HG03060 (cell line): ENCODE data around the gene PTK7.
"Not testable (repeated sequence)": the region's sequence is repeated elsewhere in the genome, so short reads cannot be mapped to it uniquely, and the experiment has no call there.

Experiments
- ATAC-seq: cut with Tn5 transposase; IDR thresholded peaks from one replicate; pipeline ENCODE4 v1.9.1; 2021; ENCODE audit warnings: low read depth, moderate number of reproducible peaks; ENCODE audit not compliant: unreplicated experiment

Gene PTK7

DNA sequence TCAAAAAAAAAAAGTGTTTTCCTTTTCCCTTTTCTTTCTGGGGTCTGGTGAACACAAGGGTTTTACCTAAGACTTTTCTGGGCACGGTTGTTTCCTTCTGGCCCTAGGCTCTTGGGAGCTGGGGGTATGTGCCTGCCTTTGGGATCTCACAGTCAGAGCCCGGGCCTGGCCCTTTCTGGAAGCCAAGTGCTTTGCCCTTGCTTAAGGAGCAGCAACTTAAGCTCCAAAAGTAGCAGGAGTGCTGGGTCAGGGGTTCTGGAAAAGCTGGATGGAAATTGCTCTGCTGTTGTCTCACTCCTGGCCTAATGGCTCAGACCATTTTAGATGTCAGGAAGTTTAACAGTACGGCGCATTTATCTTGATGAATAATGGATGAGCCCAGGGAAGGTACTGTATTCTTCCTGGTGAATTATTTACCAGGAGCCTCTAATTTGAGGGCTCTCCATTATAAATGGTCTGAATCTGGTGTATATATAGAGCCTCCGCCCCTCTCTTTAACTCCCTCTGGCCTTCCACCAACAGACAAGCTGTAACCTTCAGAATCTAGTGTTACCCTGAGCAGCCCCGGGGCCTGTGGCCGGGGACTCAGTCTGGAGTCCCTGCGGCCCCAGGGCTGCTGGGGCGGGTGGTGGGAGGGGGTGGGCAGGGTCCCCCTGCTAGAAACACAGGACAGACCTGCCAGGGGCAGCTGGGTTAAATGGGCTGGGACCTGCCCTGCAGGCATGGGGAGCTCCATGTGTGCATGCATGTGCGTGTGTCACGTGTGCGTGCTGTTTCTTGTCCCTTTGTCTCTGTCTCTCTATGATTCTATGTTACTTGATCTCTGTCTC is 37.5 kb downstream of the PTK7 start:
- no peak for ATAC-seq

DNA sequence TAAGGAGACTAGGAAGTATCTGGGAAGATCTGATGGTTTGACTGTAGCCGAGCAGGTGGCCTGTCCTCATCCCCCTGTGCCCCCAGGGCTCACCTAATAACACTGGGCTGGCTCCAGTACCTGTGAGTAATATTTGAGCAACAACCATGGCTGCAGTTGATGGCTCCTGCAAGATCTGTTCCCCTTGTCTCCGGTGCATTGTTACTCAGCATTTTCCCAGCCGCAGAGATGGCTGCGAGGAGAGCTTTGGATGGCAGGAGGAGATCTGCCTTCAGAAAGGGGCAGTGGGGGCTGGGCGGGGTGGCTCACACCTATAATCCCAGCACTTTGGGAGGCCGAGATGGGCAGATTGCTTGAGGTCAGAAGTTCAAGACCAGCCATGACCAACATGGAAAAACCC is 39.3 kb downstream of the PTK7 start:
- ATAC-seq, result no peak

DNA sequence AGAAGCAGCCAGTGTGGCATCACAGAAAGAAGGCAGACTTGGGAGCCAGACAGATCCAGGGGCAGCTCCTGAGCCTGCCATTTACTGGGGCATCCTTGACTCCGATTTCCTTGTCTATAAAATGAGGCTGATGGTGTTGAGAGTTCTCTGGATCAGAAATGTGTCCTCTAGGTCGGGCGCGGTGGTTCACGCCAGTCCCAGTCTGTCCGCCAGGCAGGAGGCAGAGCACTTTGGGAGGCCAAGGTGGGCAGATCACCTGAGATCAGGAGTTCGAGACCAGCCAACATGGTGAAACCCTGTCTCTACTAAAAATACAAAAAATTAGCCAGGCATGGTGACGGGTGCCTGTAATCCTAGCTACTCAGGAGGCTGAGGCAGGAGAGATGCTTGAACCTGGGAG is 41.4 kb downstream of the PTK7 start:
- not testable (repeated sequence) for ATAC-seq

GRCh38 chr6:43119482-43119881 is 43.4 kb downstream of the PTK7 start:
- ATAC-seq, result no peak

- no peak for ATAC-seq
Observed at GRCh38 chr6:43120101-43120763, 44.1 kb downstream of the PTK7 start.

- no peak for ATAC-seq
Observed at GRCh38 chr6:43120944-43121913, 45.1 kb downstream of the PTK7 start.

DNA sequence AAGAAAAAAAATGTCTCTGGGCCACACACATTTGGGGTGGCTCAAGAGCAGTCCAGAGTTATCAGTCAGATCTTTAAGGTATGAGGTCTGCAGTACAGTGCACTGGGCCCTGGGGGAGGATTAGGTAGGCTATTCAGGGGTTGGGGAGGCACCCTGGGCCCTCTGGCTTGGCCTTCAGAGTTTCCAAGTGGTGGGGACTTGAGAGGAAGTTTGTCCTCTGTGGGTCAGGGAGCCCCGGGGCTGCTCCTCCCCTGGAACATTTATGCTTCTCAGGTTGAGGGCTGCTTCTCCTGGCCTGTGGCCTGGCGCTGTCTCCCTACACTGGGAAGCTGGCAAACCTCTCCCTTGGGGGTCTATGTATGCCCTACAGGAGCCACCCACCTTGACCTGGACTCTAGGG is 46.0 kb downstream of the PTK7 start:
- no peak for ATAC-seq

- ATAC-seq, result no peak
Observed at GRCh38 chr6:43123461-43124314, 47.6 kb downstream of the PTK7 start.

GRCh38 chr6:43124481-43124880 is 48.4 kb downstream of the PTK7 start:
- no peak for ATAC-seq

DNA sequence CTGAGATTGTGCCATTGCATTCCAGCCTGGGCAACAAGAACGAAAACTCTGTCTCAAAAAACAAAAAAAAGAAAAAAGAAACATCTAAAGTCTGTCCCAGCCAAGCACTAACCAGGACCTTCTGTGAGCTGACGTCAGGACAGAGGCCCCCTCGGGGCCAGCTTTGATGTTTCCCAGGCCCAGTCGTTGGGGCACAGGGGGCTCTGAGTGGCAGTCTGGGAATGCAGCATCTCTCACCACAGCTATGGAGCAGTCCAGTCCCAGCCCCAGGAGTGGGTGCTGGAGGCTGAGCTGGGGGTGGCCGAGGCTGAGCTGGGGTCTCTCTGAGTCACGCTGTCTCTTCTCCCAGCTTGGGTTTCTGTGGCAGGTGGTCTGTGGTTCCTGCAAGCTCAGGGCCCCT is 49.0 kb downstream of the PTK7 start:
- no peak for ATAC-seq

DNA sequence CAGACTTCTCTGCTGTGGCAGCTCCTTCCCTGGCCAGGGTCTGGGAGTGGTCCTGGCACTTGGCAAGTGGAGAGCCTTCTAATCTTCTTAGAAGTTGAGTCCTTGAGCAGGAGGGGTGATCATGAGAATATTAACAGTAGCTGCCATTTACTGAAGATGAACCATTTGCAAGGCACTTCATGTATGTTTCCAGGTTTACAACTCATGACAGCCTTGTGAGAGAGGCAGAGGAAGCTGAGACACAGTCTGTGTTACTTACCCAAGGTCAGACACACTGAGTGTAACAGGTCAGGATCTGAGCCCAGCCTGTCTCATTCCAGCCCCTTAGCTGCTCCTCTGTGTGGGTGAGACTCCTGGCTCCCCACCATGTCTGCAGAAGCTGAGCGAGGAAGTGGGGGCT is 49.4 kb downstream of the PTK7 start:
- no peak for ATAC-seq

GRCh38 chr6:43127180-43127579 is 51.1 kb downstream of the PTK7 start:
- ATAC-seq, result no peak

DNA sequence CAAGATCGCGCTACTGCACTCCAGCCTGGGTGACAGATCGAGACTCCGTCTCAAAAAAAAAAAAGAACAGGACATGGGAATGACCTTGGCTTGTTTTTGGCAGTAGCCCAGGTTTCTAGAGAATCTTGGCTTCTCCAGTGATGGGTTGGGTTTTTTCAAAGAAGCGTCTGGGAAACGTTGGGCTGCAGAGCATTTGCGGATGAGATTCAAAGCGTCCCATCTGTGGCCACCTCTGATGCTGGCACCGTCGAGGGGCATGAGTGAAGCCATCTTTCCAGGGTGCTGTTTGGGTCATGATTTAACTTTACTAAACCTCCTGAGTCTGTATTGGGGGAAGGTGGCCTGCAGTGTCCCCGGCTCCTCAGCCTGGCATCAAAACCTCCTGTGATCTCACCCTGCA is 51.8 kb downstream of the PTK7 start:
- no peak for ATAC-seq

GRCh38 chr6:43128926-43129325 is 52.8 kb downstream of the PTK7 start:
- ATAC-seq, result no peak

- no peak for ATAC-seq
Observed at GRCh38 chr6:43129434-43130194, 53.5 kb downstream of the PTK7 start.

- ATAC-seq, result no peak
Observed at GRCh38 chr6:43130429-43130828, 54.3 kb downstream of the PTK7 start.

GRCh38 chr6:43131379-43131778 is 55.3 kb downstream of the PTK7 start:
- not testable (repeated sequence) for ATAC-seq

DNA sequence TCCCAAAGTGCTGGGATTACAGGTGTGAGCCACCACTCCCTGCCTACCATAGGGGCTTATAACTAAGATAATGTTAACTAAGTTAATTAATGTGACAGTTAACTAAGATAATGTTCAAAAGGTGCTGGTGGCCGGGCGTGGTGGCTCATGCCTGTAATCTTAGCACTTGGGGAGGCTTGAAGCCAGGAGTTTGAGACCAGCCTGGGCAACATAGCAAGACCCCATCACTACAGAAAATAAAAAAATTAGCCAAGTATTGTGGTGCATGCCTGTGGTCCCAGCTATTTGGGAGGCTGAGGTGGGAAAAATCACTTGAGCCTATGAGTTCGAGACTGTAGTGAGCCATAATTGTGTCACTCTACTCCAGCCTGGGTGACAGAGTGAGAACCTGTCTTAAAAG is 62.2 kb downstream of the PTK7 start:
- no peak for ATAC-seq

- not testable (repeated sequence) for ATAC-seq
Observed at GRCh38 chr6:43139973-43140372, 63.9 kb downstream of the PTK7 start.
